NCI-H1105 treated with DMSO at 0.1 percent for 48 hours (cell line): ENCODE results near the gene ARL3.

ENCODE experiments used
- DNase-seq: peaks from one replicate; lab custom pipeline; 2025; lab: John Stamatoyannopoulos, UW

ARL3 gene

DNA sequence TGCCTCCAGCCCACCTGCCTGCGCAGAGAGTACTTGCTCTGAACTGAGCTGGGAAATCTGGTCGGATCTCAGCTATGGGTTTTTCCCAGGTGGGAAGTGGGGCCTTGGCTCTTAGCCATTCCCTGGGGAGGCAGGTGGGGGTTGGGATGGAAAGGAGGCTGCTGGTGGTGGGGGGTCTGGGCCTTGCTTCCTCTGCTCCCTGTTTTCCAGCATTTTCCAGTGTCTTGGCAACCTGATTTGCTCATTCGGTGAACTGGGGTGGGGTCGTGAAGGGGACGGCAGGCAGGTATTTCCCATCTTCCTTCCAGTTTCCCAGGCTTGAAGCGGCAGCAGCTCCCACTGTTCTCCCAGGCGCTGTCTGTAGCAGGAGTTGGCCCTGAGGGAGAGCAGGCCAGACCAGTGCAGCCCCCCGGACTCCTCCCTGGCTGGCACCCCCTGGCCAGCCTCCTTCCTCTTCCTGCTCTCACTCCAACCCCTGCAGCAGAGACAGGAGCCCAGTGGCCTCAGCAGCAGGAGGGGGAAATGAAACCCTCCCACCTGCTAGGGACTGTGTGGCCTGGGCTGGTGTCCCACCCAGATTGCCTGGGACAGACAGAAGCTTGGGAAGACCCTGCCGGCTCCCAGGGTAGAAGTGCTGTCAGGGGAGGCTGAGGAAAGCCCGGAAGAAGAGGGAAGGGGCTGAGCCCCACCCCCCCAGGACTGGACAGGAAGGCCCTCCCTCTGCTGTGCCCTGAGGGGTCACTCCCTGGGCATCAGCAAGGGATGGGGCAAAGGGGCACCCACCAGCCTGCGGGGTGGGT, 63.3 kb downstream of the ARL3 start:
- no peak for DNase-seq

DNA sequence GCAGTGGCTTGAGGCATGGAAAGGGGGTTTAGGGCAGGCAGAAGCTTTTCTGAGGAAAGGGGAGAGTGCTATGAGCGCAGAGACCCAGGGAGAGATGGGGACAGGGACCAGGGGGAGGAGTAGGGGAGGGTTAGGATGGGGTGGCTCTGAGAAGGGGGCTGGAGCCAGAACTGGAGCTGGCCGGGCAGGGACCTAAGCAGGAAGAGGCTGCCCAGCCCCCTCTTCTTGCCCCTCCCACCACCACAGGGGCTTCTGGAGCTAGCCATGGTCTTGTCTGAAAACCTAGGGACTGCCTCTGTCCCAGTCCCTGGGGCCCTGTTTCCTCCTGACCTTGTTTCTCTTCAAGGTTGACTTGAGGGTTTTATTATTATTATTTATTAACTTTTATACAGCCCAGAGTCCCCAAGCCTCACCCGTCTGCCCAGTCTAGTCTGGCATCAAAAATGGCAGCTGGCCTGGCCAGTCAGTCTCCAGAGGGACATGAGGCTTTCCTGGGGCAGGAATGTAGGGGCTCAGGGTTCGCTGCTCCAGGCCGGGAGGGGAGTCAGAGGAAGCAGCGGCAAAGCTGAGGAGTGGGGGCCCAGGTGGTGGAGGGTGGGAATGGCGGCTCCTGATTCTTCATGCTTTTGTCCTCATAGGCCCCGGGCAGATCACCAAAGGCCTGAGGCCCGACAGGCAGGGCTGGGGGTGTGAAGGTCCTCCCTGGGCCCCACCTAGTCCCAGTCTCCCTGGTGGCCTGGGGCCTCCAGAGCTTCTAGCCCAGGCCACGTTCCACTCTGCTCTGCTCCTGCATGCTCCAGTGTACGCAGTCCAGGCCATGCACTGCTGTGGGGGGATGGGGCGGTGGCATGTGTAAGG, 64.2 kb downstream of the ARL3 start:
- DNase-seq: no peak

DNA sequence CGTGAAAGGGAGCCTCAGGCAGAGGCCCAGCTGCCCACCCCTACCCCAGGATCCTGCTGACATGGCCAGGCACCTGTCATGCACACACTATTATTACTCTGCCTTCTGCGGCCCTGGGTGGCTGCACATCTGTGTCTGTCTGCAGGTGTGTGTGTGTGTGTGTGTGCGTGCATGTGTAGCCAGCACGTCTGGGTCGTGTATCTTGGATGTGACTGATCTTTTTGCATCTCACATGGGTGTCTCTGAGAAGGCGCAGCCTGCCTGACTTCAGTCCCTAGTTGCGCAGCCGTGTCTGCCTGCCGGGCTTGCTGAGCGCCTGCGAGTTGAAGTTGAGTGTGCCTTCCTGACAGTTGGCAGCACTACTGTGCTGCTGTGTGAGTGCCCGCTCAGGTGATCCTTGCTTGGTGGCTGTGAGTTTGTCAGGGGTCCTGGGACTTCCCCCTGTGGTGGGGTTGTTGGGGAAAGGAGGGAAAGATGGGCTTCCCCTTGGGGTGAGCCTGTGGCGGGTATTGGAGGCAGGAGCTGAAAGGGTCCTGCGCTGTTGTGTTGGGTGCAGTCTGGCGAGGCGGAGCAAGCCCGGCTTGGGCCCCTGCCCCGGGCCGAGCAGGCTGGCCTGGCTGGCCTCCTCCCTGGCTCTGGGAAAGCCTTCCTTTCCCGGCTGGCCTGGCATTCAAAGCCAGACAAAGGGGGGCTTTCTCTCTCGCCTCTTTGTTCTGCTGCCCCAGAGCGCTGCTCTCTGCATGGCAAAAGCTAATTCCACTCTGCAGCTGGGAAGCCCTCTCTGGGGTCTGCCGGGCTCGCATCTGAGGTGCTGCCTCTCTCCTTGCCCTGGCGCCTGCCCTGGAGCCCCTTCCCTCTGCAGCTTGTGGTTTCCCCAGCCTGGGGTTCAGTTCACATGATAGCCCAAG, 65.1 kb downstream of the ARL3 start:
- DNase-seq: no peak

DNA sequence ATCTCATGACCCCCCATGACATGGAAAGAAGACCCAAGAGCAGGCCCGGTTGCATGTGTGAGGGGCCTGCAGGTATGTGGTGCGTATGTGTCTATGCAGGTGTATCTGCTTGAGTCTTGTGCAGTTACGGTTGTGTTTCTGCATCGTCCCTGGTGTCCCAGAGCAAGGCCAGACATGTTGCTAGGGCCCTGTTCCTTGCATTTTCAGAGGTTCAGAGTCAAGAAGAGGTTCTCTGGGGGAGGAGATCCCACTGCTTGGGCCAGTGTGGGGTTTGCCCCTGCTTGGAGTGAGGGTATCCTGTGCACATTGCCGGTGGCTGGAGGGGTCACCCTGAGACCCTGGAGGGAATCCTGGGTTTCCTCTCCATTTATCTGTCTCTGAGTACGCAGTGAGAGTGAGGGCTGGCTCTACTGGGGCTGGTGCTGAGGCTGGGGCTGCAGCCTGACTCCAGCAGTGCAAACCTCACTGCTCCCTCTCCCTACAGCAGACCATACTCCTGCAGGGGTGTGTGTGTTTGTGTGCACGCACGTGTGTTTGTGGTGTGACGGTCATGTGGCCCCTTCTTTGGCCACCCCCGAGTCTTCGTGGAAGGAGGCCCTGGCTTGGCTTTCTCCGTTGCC, 65.8 kb downstream of the ARL3 start:
- DNase-seq: no peak

DNA sequence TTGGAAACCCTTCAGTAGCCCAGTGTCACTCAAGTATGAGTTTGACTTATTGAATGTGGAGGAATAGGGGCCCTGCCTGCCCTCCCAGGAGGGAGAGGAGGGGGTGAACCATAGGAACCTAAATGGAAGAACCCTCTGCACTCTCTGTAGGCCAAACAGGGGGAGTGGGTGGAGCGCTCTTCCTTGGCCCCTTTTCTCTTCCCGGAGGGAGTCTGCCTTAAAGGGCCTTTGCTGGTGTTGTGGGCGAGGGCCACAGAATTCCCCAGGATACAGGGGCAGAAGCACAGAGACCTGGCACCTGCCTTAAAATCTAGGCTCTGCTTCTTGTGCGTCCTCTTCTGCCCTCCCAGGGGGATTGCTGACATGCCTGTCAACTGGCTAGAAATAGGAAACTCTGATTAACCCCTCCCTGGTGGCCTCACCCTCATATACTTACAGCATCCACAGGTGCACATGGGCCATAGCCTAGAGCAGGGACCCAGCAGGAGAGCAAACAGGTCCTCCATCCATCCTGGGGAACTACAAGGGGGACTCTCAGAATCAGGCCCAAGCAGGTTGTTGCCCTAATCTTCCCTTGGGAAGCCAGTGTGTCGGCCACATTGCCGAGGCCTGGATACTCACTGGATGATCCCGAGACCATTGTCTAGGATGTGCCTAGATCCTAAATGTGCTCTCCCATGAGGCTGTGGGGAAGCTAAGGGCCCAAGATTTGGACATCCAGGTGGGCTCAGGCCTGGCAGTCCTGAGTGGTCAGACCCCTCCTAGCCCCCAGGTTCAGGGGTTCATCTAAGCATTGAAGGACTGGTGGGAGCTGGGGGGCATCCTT, 66.5 kb downstream of the ARL3 start:
- no peak for DNase-seq

DNA sequence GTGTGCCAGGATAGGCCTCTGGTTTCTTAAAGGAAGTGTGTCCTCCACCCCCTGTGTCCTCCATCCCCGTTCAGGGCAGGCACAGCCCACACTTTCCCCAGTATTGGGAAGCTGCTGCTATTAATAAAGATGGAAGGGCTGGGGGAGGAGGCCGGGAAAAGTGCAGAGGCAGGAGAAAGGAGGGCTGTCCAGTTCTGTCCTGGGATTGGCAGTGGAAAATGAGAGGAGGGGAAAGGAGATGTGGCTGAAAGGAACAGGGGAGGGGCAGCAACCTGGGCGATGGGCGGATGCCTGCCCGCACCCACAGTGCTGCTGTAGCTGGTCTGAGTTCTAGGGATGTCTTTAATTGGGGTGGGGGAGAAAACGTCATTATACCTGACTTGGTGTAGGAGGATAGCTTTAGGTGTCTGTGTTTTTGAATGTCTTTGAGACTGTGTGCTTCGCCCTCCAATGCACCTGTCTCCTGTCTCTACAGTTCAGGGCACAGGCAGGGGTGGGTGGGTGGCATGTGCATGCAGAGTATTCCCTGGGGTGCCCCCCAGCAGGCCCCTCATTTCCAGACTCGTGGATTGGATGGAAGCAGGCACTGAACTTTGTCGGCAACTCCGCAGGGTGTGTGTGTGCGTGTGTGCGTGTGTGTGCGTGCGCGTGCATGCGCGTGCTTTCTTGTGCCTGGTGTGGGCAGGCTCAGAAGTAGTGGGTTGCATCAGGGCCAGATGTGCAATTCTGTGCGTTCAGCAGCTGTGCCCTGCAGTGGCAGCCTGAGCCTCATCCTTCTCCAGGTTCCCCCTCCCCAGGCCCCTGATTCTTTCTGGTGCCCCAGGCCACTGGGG, 67.4 kb downstream of the ARL3 start:
- no peak for DNase-seq

DNA sequence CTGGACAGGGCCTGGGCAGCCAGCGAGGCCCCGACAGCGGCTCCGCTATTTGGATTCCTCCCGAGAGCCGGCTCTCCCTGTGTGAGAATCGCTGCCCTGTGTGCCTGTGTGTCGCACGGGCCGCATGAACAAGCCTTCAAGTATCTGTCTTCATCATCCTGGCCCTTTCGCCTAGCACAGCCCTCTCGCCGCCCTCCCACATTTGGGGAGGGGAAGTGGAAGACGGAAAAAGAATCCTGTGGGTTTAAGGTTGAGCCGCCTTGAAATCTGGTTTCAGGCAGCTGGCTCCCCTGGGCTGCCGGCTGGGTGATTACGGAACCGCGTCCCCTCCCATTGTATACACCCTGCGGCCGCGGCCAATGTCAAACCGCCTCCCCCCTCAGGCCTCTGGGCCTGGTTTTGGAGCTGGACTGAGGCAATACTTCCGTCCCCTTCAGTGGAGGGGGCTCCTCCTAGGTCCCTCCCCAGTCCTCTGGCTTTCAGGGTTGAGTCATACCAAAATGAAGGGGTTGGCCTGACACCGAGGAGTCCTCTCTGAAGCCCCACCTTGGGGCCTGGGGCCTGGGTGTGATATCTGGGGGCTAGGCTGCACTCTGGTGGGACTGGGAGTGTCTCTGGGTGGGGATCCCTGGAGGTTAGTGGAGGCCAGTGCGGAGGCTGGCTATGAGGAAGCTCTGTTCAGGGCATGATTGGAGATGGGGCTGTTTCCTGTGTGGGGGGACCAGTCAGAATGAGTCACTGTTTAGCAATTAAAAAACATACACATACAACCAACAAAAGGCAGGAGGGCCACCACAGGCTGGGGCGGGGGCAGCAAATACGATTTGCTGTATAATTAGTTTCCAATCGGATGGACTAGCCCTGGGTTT, 68.2 kb downstream of the ARL3 start:
- DNase-seq: no peak

DNA sequence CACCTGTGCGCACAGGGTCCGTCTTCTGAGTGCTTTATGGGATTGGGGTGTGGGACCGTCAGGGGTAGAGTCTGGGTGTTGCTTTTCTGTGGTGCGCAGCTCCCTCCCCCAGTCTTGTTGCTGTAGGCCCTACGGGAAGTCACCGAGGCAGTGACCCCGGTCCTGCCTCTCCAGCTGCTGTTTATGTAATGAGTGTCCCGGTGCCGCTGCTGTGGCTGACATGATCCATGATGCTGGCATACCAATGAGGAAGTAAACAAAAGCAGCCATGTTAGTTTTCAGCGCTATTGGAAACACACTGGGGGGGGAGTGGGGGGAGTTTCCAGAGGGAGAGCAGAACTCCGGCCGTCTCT, 68.8 kb downstream of the ARL3 start:
- DNase-seq: peak; percentile 12

DNA sequence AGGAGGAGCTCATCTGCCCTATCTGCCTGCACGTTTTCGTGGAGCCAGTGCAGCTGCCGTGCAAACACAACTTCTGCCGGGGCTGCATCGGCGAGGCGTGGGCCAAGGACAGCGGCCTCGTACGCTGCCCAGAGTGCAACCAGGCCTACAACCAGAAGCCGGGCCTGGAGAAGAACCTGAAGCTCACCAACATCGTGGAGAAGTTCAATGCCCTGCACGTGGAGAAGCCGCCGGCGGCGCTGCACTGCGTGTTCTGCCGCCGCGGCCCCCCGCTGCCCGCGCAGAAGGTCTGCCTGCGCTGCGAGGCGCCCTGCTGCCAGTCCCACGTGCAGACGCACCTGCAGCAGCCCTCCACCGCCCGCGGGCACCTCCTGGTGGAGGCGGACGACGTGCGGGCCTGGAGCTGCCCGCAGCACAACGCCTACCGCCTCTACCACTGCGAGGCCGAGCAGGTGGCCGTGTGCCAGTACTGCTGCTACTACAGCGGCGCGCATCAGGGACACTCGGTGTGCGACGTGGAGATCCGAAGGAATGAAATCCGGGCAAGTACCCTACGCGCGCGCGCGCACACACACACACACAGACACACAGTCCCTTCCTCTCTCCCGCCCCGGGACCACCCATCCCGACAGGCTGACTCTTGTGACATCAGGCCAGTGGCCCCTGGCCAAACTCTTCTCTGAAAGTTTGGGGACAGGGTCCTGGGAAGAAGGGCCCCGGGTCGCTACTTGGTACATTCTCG, 69.4 kb downstream of the ARL3 start:
- peak; percentile 65 for DNase-seq

DNA sequence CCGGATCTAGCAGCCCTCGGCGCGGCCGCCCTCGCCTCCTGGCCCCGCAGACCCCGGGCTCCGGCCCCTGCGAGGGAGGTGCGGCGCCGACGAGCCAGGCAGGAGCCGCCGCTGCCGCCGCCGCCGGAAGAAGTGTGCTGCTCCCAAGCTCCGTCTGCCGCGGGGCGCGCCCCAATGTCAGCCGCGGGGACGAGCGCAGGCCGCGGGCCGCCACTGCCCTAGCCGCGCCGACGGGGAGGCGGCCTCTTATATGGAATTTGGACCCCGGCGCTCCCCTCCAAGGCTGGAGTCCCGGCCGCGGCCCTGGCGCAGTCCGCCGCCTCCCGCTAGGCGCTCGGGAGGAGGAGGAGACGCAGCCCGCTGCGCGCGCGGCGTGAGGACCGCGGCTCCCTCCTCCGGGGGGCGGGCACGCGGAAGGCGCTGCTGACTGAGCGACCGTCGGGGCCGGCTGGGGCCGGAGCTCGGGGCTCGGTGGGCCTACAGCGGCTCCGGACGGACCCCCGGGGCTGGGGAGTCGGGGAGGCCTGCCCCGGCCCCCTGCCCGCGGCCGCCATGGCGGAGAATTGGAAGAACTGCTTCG, 70.0 kb downstream of the ARL3 start, which contains the start of gene TRIM8:
TRIM8 (plus strand) TSS at position 414 of the 580 bp plus-strand sequence; CDS start at position 553, 139 bp downstream.
- peak; percentile 24 for DNase-seq

DNA sequence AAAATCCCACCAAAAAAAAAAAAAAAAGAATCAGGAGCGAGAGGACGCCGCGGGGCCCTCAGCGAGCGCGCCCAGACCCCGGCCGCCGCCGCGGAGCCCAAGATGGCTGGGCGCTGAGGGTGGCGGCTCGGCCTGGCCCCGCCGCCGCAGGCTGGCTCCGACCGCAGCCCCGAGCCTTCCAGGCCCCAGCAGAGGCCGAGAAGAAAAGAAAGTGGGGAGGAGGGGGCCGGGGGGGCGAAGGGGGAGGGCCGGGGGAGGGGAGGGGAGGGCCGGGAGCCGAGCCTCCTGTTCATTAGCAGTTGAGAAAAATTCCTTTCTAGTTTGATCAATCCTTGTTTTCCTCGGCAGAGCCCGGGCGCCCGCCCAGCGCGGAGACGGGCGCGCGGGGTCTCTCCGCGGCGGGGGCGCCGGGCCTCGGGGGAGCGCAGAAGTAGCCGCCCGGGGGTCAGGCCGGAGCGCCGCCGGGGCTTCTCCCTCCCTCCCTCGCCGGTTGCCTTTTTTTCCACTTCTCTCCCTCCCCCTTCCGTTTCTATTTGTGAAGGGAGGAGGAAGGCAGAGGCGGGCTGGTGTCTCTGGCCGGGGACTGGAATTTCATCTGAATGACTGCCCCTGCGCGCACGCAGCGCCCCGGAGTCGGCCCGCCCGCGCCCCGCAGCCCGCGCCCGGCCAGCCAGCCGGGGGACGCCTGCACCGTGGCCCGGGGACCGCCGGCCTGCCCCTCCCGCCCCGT, 70.7 kb downstream of the ARL3 start:
- DNase-seq: peak; percentile 47

DNA sequence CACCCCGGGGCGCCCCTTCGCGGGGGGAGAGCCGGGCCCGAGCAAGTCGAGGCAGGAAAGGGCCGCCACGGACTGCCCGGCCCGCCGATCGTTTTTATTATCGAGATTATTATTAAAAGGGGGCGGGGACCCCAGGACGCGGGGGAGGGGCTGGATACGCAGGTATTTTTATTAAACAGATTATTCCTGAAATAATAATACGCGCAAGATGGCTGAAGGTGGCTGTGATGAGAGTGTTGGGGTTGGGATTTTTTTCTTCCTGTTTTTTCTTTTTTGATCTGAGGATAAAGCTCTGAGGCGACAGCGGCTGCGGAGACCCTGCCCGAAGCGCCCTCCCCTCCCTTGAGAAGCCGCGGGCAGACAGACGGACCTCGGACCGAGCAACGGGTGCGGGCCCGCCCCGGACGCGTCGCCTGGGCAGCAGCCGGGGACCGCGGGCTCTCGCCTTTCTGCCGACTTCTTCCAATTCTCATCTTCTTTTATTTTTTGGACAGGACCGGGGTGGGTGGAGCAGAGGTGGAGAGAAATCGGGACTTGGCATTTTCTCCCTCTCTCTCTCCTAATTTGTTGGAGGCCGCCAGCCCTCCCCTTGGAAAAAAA, 71.4 kb downstream of the ARL3 start:
- DNase-seq: peak; percentile 52

DNA sequence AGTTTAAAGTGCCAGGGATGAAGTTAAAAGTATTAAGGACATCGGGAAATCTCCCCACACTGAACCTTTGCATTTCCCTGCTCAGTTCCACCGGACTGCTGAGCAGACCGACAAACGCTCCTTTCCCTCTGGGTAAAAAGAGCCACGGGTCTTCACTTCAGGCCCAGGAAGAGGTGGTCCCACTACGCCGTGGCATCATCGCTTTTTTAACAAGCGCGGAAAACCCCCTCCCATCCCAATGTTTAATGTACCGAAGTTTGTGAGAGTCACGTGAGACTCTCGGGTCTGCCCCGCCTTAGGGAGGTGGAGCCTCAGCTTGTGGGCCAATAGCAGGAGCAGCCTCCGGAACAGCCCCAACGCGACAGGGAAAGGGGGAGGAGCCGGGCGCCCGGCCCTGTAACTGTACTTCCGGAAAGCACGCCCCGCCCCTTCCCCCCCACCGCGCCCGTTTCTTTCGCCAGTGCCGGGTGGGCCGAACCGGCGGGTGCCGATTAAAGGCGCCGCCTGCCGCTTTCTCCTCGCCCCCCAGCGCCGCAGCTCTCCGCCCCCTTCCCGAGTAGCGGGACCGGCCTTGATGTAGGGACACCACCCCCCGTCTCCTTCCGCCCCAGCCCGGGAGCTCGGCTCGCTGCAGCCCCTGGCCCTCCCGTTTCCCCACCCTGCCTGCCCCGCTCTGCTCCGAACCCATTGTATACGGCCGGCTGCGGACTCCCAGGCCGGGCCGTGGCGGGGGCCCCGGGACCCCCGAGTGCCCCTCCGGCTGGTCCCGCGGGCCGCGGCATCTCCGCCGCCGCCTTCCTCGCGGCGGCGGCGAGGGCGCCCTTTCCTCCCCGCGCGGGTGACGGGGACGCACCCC, 72.1 kb downstream of the ARL3 start:
- DNase-seq: peak; percentile 89

DNA sequence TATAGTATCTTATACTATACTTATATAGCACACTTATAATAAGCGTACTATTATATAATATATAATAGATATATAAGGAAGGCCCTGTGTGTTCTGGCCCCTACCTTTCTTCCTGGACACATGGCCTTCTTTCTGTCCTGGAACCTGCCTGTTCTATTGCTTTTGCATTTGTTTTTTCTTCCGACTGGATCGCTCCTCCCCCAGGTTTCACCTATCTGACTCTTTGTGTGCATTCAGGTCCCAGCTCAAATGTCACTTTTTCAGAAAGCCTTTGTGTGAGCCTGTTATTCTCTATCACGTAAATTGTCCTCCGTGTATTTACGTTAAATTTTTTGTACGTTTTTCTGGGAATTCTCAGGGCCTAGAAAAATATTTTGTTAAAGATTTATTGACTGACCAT, 72.8 kb downstream of the ARL3 start:
- DNase-seq: peak; percentile 49

DNA sequence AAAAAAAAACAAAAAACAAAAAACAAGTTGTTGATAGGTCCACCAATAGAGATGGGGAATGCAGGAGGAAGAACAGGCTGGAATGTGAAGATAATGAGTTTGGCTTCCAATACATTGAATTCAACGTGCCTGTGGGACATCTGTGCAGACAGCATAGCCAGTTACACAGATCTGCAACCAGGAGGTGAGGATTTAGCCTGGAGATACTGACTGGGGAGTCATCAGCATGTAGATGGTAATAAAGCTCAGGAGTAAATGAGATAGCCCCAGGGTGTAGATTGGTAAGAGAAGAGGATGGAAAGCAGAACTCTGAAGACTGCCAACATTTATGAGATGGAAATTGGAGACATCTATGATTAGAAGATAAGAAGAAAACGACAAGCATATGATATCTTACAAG, 74.7 kb downstream of the ARL3 start:
- no peak for DNase-seq

DNA sequence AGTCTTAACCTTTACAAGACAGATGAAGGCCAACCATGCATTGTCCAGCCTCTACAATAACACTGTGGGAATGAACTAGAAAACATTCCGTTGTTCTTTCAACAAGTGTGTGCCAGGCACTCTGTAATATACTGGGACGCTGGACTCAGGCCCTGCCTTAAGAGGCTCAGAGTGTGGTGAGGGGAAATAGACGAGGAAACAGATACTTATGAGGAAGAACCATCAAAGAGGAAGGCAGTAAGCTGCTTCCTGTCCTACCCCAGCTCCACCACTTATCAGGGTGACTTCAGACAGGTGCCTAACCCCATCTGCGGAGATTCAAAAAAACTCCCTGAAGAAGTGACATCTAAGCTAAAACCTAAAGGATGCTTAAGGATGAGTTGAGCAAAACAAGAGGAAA, 78.8 kb downstream of the ARL3 start:
- no peak for DNase-seq
